ENCODE measurements around the gene NSD2. TPM values are rescaled to one million over a fixed set of nuclear protein-coding genes. Genes with fewer than 3 reads are reported as not detected.

NSD2 gene
- total RNA-seq, 2 donors from 2014 or later = 232 to 268 TPM

DNA sequence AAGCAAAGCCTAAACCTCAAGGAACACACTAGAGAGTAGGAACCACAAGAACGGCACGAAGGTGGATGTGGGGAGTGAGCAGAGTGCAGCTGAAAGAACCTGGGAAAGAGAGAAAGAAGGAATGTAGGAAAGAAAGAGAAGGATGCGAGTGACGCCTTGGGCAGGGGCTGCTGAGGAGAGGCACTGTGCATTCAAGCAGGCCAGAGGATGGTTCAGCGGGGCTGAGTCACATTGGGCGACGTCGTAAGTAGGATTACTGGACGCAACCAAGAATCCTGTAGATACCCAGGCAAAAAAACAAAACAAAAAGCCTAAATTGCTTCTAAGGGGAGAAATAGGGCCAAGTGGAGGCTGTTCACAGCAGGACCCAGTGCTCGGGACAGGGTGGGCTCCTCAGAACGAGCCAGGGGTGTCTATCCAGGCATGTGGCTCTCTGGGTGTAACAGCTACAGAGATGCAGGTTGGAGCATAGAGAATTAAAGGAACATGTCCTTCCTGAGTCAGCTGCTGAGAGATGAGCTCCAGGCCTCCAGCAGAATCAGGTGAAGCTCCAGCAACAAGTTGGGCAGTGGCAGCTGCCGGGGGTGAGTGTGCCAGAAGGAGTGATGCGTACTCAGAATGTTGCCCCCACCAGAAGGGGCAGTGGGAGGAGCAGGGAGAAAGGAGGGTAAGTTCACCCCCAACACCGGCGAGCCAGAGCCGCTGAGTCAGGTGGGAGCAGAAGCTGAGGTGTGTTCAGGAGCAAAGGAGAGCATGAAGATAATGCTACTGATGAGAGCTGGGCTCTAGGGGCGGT lies 98.9 kb downstream of the NSD2 start:
- Mint-ChIP-seq H3K27ac (peak overlapping the region; percentile 24), H3K9me3 (peaks cover under 1 to 1% of the 10 kb centered on the region in 2 donors), H3K27me3 (ENCODE audit: low read depth) (no peaks in the 10 kb centered on the region), H3K4me3 (no peak overlapping the region), H3K36me3 (ENCODE audit: insufficient read depth in 2 of 2) (peaks cover 3 to 54% of the 10 kb centered on the region in 2 donors), H3K4me1 (ENCODE audit: low read depth) (no peaks in the 10 kb centered on the region)
- ATAC-seq (replicated peaks in 1 of 2) (no peak), DNase-seq (no peak)

- ATAC-seq (replicated peaks in 1 of 2) (no peak), DNase-seq (no peak)
- Mint-ChIP-seq H3K36me3 (ENCODE audit: insufficient read depth in 2 of 2) (peaks cover 3 to 49% of the 10 kb centered on the region in 2 donors), H3K4me1 (ENCODE audit: low read depth) (no peaks in the 10 kb centered on the region), H3K9me3 (no peaks in the 10 kb centered on the region), H3K4me3 (no peak overlapping the region), H3K27me3 (ENCODE audit: low read depth) (no peaks in the 10 kb centered on the region), H3K27ac (peak overlapping the region; percentile 11)
These were observed 99.7 kb downstream of the NSD2 start for GRCh38 chr4:1970926-1971325.

- DNase-seq = no peak
- H3K36me3 Mint-ChIP-seq (ENCODE audit: insufficient read depth in 2 of 2) = peaks cover 5 to 47% of the 10 kb centered on the region in 2 donors
- no peak for ATAC-seq (replicated peaks in 1 of 2)
- no peak overlapping the region for H3K4me3 Mint-ChIP-seq
- no peaks in the 10 kb centered on the region for H3K9me3 Mint-ChIP-seq
- peak overlapping the region; percentile 22 for H3K27ac Mint-ChIP-seq
- H3K27me3 Mint-ChIP-seq (ENCODE audit: low read depth) = no peaks in the 10 kb centered on the region
- no peaks in the 10 kb centered on the region for H3K4me1 Mint-ChIP-seq (ENCODE audit: low read depth)
These were observed 100.4 kb downstream of the NSD2 start for GRCh38 chr4:1971456-1972200.

DNA sequence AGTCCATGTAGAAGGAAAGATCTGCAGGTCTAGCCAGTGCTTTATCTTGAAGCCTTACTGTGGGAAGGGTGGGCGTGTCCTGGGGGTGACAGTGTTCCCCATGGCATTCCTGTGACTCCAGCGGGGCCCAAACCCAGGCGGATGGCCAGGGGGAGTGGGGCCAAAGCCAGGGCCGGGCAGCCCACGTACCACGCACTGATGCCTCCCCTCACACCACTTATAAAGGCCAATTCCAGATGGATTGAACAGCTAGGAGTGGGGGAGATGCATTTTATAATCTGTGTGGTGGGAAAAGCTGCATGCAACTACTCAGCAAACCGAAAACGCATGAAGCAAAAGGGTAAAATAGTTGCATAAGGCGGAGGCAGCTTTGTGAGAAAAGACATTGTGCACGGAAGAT lies 101.2 kb downstream of the NSD2 start:
- peaks cover 5 to 46% of the 10 kb centered on the region in 2 donors for H3K36me3 Mint-ChIP-seq (ENCODE audit: insufficient read depth in 2 of 2)
- no peak overlapping the region for H3K27ac Mint-ChIP-seq
- no peaks in the 10 kb centered on the region for H3K9me3 Mint-ChIP-seq
- H3K4me3 Mint-ChIP-seq = no peak overlapping the region
- H3K4me1 Mint-ChIP-seq (ENCODE audit: low read depth) = no peaks in the 10 kb centered on the region
- H3K27me3 Mint-ChIP-seq (ENCODE audit: low read depth) = no peaks in the 10 kb centered on the region
- DNase-seq = no peak
- no peak for ATAC-seq (replicated peaks in 1 of 2)

DNA sequence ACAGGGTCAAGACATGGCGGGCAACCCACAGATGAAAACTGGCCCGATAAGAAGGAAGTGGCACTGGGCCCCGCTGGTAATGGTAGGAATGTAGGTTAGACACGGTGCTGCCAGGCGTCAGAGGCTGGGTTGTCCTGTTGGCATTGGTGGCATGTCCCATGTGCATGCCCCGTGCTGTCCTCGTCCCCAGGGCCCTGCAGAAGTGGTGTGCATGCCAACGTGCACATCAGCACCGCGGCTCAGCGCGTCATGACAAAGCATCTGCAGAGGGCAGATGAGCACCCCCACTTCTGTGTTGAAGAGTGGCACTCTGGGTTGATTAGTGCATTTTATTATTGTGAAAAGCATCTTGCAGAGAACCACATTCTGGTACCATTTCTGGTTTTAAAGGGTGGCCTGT lies 102.0 kb downstream of the NSD2 start:
- Mint-ChIP-seq H3K9me3 (no peaks in the 10 kb centered on the region), H3K4me3 (no peak overlapping the region), H3K4me1 (ENCODE audit: low read depth) (no peaks in the 10 kb centered on the region), H3K27me3 (ENCODE audit: low read depth) (no peaks in the 10 kb centered on the region), H3K36me3 (ENCODE audit: insufficient read depth in 2 of 2) (peaks cover 4 to 41% of the 10 kb centered on the region in 2 donors), H3K27ac (no peak overlapping the region)
- ATAC-seq (replicated peaks in 1 of 2) (no peak), DNase-seq (no peak)

- no peak overlapping the region for H3K27ac Mint-ChIP-seq
- DNase-seq = no peak
- H3K36me3 Mint-ChIP-seq (ENCODE audit: insufficient read depth in 2 of 2) = peaks cover 4 to 39% of the 10 kb centered on the region in 2 donors
These were observed 102.5 kb downstream of the NSD2 start for GRCh38 chr4:1973661-1974060.

DNA sequence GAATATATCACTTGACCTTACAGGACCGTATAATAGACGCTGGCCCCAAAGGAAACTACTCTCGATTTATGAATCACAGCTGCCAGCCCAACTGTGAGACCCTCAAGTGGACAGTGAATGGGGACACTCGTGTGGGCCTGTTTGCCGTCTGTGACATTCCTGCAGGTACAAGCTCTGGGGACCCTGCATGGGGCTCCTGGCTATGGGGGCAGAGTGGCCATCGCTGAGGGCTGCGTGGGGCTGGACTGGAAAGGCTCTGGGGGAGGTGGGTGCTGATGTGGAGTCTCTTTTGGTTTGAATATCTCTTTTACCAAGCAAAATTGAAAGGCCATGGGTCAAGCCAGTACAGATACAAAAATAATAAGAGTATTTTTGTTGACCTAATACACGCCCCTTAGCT lies 103.6 kb downstream of the NSD2 start:
- DNase-seq (no peak), ATAC-seq (replicated peaks in 1 of 2) (no peak)
- H3K27me3 Mint-ChIP-seq (ENCODE audit: low read depth) = no peaks in the 10 kb centered on the region
- no peak overlapping the region for H3K27ac Mint-ChIP-seq
- peaks cover 7 to 38% of the 10 kb centered on the region in 2 donors for H3K36me3 Mint-ChIP-seq (ENCODE audit: insufficient read depth in 2 of 2)
- no peaks in the 10 kb centered on the region for H3K4me1 Mint-ChIP-seq (ENCODE audit: low read depth)
- no peak overlapping the region for H3K4me3 Mint-ChIP-seq
- no peaks in the 10 kb centered on the region for H3K9me3 Mint-ChIP-seq

More at GRCh38 chr4:1973661-1974060, 102.5 kb downstream of the NSD2 start:
- no peak for ATAC-seq (replicated peaks in 1 of 2)
- H3K4me1 Mint-ChIP-seq (ENCODE audit: low read depth) = no peaks in the 10 kb centered on the region
- no peaks in the 10 kb centered on the region for H3K9me3 Mint-ChIP-seq
- H3K4me3 Mint-ChIP-seq = no peak overlapping the region
- no peaks in the 10 kb centered on the region for H3K27me3 Mint-ChIP-seq (ENCODE audit: low read depth)

- ATAC-seq (replicated peaks in 1 of 2) (peak in 1 of 2 donors; percentile 9), DNase-seq (no peak)
- H3K27ac Mint-ChIP-seq = no peak overlapping the region
- no peaks in the 10 kb centered on the region for H3K9me3 Mint-ChIP-seq
- H3K4me1 Mint-ChIP-seq (ENCODE audit: low read depth) = no peaks in the 10 kb centered on the region
- no peaks in the 10 kb centered on the region for H3K27me3 Mint-ChIP-seq (ENCODE audit: low read depth)
- H3K4me3 Mint-ChIP-seq = no peak overlapping the region
- H3K36me3 Mint-ChIP-seq (ENCODE audit: insufficient read depth in 2 of 2) = peaks cover 7 to 35% of the 10 kb centered on the region in 2 donors
These were observed 104.2 kb downstream of the NSD2 start for GRCh38 chr4:1975391-1975801.

- Mint-ChIP-seq H3K36me3 (ENCODE audit: insufficient read depth in 2 of 2) (peaks cover 7 to 34% of the 10 kb centered on the region in 2 donors), H3K4me1 (ENCODE audit: low read depth) (no peaks in the 10 kb centered on the region), H3K27me3 (ENCODE audit: low read depth) (no peaks in the 10 kb centered on the region), H3K4me3 (no peak overlapping the region), H3K27ac (no peak overlapping the region), H3K9me3 (no peaks in the 10 kb centered on the region)
- DNase-seq (no peak), ATAC-seq (replicated peaks in 1 of 2) (no peak)
These were observed 104.7 kb downstream of the NSD2 start for GRCh38 chr4:1975880-1976279.

DNA sequence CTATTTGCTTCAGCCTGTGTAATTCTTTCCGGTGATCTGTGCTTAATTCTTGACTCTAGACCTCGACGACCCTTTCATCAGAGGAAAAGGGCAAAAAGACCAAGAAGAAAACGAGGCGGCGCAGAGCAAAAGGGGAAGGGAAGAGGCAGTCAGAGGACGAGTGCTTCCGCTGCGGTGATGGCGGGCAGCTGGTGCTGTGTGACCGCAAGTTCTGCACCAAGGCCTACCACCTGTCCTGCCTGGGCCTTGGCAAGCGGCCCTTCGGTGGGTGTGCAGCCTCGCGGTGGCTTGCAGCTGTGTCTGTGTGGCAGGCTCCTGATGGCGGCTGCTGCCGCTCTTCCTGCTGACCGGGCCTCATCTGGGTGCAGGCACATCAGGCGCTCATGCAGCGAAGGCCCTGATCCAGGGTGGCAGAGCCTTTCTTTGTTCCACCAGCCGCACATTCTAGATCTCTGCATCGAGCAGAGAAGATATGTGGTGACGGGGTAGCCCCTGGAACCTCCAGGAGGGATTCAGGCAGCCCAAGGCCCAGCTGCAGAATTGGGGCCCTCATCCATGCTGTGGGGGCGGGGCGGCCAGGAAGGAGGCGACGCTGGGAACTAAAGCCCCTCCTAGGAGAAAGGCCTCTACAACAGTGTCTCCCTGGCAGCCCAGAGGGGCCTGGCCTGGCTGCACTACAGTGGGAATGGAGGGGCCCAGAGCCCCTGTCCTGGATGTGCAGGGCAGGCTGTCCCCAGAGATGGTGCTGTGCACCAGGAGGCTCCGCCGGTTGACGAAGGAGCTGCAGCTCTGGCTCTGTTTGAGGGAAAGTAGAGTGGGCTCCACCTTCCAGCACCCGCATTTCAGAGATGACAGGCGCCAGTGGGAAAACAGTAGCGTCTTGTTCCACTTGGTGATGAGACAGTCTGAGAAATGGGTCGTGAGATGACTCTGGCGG lies 105.5 kb downstream of the NSD2 start:
- H3K9me3 Mint-ChIP-seq = no peaks in the 10 kb centered on the region
- H3K27me3 Mint-ChIP-seq (ENCODE audit: low read depth) = no peaks in the 10 kb centered on the region
- peaks cover 7 to 39% of the 10 kb centered on the region in 2 donors for H3K36me3 Mint-ChIP-seq (ENCODE audit: insufficient read depth in 2 of 2)
- DNase-seq = no peak
- no peaks in the 10 kb centered on the region for H3K4me1 Mint-ChIP-seq (ENCODE audit: low read depth)
- ATAC-seq (replicated peaks in 1 of 2) = no peak
- no peak overlapping the region for H3K4me3 Mint-ChIP-seq
- H3K27ac Mint-ChIP-seq = no peak overlapping the region

DNA sequence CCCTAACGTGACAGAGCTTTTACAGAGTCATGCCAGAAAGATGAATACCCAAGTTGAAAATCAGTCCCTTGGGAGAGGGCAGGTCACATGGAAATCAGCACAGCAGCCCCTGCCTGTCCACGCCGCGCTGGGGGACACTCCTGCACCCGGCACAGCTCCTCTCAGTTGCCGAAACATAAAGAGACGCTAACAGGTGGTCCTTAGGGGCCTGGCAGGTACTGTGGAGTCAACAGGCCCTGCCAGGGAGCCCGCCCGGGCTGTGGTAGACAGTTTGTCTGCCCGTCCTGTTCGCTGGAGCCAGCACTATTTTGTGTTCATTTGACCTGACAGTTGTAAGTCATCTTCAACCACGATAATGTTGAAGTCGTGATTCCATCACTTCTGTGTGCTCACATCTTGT lies 107.0 kb downstream of the NSD2 start:
- ATAC-seq (replicated peaks in 1 of 2) (no peak), DNase-seq (no peak)
- no peak overlapping the region for H3K27ac Mint-ChIP-seq
- no peaks in the 10 kb centered on the region for H3K4me1 Mint-ChIP-seq (ENCODE audit: low read depth)
- no peaks in the 10 kb centered on the region for H3K9me3 Mint-ChIP-seq
- no peak overlapping the region for H3K4me3 Mint-ChIP-seq
- H3K36me3 Mint-ChIP-seq (ENCODE audit: insufficient read depth in 2 of 2) = peaks cover 7 to 40% of the 10 kb centered on the region in 2 donors
- H3K27me3 Mint-ChIP-seq (ENCODE audit: low read depth) = no peaks in the 10 kb centered on the region

DNA sequence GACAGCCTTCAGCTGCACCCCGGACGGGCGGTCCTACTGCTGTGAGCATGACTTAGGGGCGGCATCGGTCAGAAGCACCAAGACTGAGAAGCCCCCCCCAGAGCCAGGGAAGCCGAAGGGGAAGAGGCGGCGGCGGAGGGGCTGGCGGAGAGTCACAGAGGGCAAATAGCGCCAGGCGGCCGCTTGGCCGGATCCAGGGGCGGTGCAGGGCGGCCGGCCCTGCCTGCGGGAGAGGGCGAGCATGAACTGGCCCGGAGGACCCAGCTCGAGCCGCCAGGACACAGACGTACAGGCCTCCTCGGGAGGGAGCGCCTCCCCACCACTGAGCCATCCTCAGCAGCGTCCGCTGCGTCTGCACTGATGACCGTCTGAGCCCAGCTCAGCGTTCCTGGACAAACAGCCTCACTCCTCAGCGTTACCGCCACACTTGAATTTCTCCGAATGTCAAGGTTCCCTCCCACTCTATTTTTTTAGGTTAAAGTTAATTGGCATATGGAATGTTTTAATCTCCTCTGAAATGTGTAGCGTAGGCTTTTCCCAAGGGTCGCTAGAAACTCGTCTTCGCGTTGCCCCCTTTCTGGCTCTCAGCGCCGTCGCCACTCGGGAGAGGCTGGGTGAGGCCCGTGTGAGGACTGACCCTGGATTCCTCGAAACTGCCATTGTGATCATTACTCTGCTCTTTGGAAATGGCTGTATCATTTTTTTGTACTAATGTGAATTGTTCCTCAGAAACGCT lies 107.7 kb downstream of the NSD2 start:
- H3K4me3 Mint-ChIP-seq = no peak overlapping the region

More for the DNA sequence above, 107.7 kb downstream of the NSD2 start:
- DNase-seq (no peak), ATAC-seq (replicated peaks in 1 of 2) (no peak)
- H3K9me3 Mint-ChIP-seq = no peaks in the 10 kb centered on the region
- no peaks in the 10 kb centered on the region for H3K4me1 Mint-ChIP-seq (ENCODE audit: low read depth)
- no peak overlapping the region for H3K27ac Mint-ChIP-seq
- no peaks in the 10 kb centered on the region for H3K27me3 Mint-ChIP-seq (ENCODE audit: low read depth)
- H3K36me3 Mint-ChIP-seq (ENCODE audit: insufficient read depth in 2 of 2) = peaks cover 7 to 37% of the 10 kb centered on the region in 2 donors

Measured in activated T-cell treated with anti-CD3 and anti-CD28 coated beads, Interleukin-2, amount 50 U/mL, for 72 hours (primary cell).